Skeletal muscle satellite cell (primary cell): ENCODE measurements around the gene HNRNPU.
A peak's percentile ranks its signal among the peaks of the same experiment; 100 is the strongest.

ENCODE experiments used
- H3K27me3 ChIP-seq: 2 replicates; pipeline ENCODE4 v1.7.0; 2013; ENCODE audit warnings: low read length; ENCODE audit not compliant: control insufficient read depth, insufficient read depth
- H3K36me3 ChIP-seq: 2 replicates; pipeline ENCODE4 v1.7.0; 2013; ENCODE audit warnings: mild to moderate bottlenecking, control low read depth, low read length; ENCODE audit not compliant: insufficient read depth
- H3K4me1 ChIP-seq: 2 replicates; pipeline ENCODE4 v1.7.0; 2013; ENCODE audit warnings: low read length; ENCODE audit not compliant: control insufficient read depth, insufficient read depth
- H3K4me2 ChIP-seq: 2 replicates; pipeline ENCODE4 v1.7.0; 2013; ENCODE audit warnings: mild to moderate bottlenecking, low read length
- H3K4me3 ChIP-seq: 2 replicates; pipeline ENCODE4 v1.7.0; 2013; ENCODE audit warnings: low read length
- H3K9ac ChIP-seq: 2 replicates; pipeline ENCODE4 v1.7.0; 2013; ENCODE audit warnings: mild to moderate bottlenecking, low read depth, low read length, moderate library complexity
- H3K9me3 ChIP-seq: replicated peaks from 2 replicates; pipeline ENCODE4 v1.7.0; 2013; ENCODE audit warnings: mild to moderate bottlenecking, control low read depth, low read length

The HNRNPU gene

GRCh38 chr1:244850099-244850852 lies 14.1 kb downstream of the HNRNPU start:
- Histone ChIP-seq H3K4me1 (no peaks in the 10 kb centered on the region), H3K9me3 (no peaks in the 10 kb centered on the region), H3K36me3 (peaks cover 94% of the 10 kb centered on the region), H3K9ac (no peak overlapping the region), H3K27me3 (no peaks in the 10 kb centered on the region), H3K4me2 (no peak overlapping the region), H3K4me3 (no peak overlapping the region)

GRCh38 chr1:244849189-244849866 lies 15.0 kb downstream of the HNRNPU start:
- Histone ChIP-seq H3K36me3 (peaks cover 94% of the 10 kb centered on the region), H3K9ac (no peak overlapping the region), H3K27me3 (no peaks in the 10 kb centered on the region), H3K4me3 (no peak overlapping the region), H3K4me2 (no peak overlapping the region), H3K4me1 (no peaks in the 10 kb centered on the region), H3K9me3 (no peaks in the 10 kb centered on the region)

GRCh38 chr1:244846653-244847052 lies 17.7 kb downstream of the HNRNPU start:
- peaks cover 94% of the 10 kb centered on the region for H3K36me3 ChIP-seq
- H3K4me2 ChIP-seq, result no peak overlapping the region
- H3K9me3 ChIP-seq, result no peaks in the 10 kb centered on the region
- H3K9ac ChIP-seq, result no peak overlapping the region
- H3K27me3 ChIP-seq, result no peaks in the 10 kb centered on the region
- no peak overlapping the region for H3K4me3 ChIP-seq
- H3K4me1 ChIP-seq, result no peaks in the 10 kb centered on the region

GRCh38 chr1:244844155-244845121 lies 19.9 kb downstream of the HNRNPU start:
- peaks cover 95% of the 10 kb centered on the region for H3K36me3 ChIP-seq
- no peaks in the 10 kb centered on the region for H3K9me3 ChIP-seq
- no peak overlapping the region for H3K4me2 ChIP-seq
- H3K9ac ChIP-seq, result no peak overlapping the region
- H3K27me3 ChIP-seq, result no peaks in the 10 kb centered on the region
- no peaks in the 10 kb centered on the region for H3K4me1 ChIP-seq
- H3K4me3 ChIP-seq, result no peak overlapping the region

GRCh38 chr1:244843148-244843978 lies 21.0 kb downstream of the HNRNPU start:
- Histone ChIP-seq H3K27me3 (no peaks in the 10 kb centered on the region), H3K4me3 (no peak overlapping the region), H3K4me2 (no peak overlapping the region), H3K9ac (no peak overlapping the region), H3K9me3 (no peaks in the 10 kb centered on the region), H3K36me3 (peaks cover 90% of the 10 kb centered on the region), H3K4me1 (peaks cover 2% of the 10 kb centered on the region)

GRCh38 chr1:244841273-244841927 lies 22.9 kb downstream of the HNRNPU start:
- Histone ChIP-seq H3K27me3 (no peaks in the 10 kb centered on the region), H3K36me3 (peaks cover 79% of the 10 kb centered on the region), H3K4me1 (peaks cover 18% of the 10 kb centered on the region), H3K4me2 (no peak overlapping the region), H3K9ac (no peak overlapping the region), H3K9me3 (no peaks in the 10 kb centered on the region), H3K4me3 (no peak overlapping the region)

- H3K9me3 ChIP-seq, result no peaks in the 10 kb centered on the region
- H3K27me3 ChIP-seq, result no peaks in the 10 kb centered on the region
- H3K9ac ChIP-seq, result no peak overlapping the region
- H3K4me3 ChIP-seq, result no peak overlapping the region
- H3K4me2 ChIP-seq, result no peak overlapping the region
- H3K36me3 ChIP-seq, result peaks cover 71% of the 10 kb centered on the region
- peaks cover 18% of the 10 kb centered on the region for H3K4me1 ChIP-seq
Measured at GRCh38 chr1:244840219-244840794, 24.0 kb downstream of the HNRNPU start.

- Histone ChIP-seq H3K9ac (no peak overlapping the region), H3K4me3 (no peak overlapping the region), H3K9me3 (no peaks in the 10 kb centered on the region), H3K27me3 (no peaks in the 10 kb centered on the region), H3K4me2 (no peak overlapping the region), H3K4me1 (peaks cover 18% of the 10 kb centered on the region), H3K36me3 (peaks cover 65% of the 10 kb centered on the region)
Measured at GRCh38 chr1:244839656-244840055, 24.7 kb downstream of the HNRNPU start.

GRCh38 chr1:244837597-244838258 lies 26.6 kb downstream of the HNRNPU start:
- Histone ChIP-seq H3K9ac (peak overlapping the region; percentile 97), H3K4me2 (peak overlapping the region; percentile 87), H3K9me3 (no peaks in the 10 kb centered on the region), H3K36me3 (peaks cover 45% of the 10 kb centered on the region), H3K27me3 (no peaks in the 10 kb centered on the region), H3K4me1 (peaks cover 30% of the 10 kb centered on the region), H3K4me3 (peak overlapping the region; percentile 91)

- Histone ChIP-seq H3K4me2 (peak overlapping the region; percentile 87), H3K27me3 (no peaks in the 10 kb centered on the region), H3K4me3 (peak overlapping the region; percentile 91), H3K36me3 (peaks cover 35% of the 10 kb centered on the region), H3K9ac (peak overlapping the region; percentile 97), H3K4me1 (peaks cover 30% of the 10 kb centered on the region), H3K9me3 (no peaks in the 10 kb centered on the region)
Measured at GRCh38 chr1:244836584-244836983, 27.8 kb downstream of the HNRNPU start.
